DMS79 (cell line): Measurements from ENCODE around the gene SIAH2.

Experiments
- DNase-seq: peaks from one replicate; lab custom pipeline; 2025; lab: John Stamatoyannopoulos, UW

SIAH2 gene

GRCh38 chr3:150733936-150734794 lies 28.8 kb downstream of the SIAH2 start:
- DNase-seq, result no peak

DNA sequence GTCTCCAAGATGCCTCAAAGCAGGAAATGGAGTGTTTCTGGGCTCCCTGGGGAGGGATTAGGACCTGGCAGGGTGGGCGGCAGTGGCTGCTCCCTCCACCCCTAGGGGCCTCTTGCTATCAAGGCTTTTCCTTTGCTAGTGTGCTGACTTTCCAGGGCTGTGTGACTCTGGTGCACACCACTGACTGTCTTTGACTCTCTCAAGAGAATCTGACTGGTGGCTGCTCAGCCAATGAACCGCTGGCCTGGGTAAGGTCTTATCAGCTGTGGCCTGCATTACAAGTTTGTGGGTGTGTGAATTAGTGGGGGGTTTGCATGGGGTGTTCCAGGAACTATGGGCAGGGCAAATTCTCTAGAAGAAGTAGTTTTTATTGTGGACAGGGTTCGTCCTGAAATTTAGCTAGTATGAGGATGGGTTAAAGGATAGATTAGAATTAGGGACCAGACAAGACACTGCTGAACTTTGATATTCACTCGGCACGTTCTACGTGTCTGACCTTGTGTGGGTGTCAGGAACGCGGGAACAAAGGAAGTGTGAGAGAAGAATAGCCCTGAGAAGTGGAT lies 29.5 kb downstream of the SIAH2 start:
- DNase-seq, result no peak

DNA sequence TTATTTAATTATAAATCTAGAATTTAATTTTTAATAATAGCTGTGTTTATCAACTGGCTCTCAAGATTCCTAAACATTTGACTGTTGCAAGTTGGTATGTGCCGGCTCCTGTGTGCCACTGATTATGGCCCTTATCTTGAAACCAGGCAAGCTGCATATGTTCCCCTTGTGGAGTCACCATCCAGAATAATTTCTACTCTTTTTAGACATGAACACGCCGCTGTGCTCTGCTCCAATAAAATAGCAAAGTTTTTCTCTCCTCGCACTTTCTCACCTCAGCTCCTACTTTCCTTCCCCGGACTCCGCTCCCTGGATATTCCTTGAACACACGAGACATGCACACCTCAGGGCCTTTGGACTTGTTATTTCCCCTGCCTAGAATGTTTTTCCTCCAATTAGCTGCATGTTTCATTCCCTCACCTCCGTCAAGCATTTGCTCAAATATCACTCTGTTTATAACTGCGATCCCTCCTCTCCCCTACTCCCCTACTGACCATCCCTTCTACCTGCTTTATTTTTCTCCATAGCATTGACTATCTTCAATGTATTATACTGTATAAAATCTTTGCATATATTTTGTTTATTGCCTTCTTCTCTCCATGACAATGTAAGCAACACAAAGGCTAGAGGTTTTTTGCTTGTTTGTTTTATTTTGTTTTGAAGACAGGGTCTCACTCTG lies 33.1 kb downstream of the SIAH2 start:
- no peak for DNase-seq

GRCh38 chr3:150727653-150728502 lies 35.1 kb downstream of the SIAH2 start:
- no peak for DNase-seq

DNA sequence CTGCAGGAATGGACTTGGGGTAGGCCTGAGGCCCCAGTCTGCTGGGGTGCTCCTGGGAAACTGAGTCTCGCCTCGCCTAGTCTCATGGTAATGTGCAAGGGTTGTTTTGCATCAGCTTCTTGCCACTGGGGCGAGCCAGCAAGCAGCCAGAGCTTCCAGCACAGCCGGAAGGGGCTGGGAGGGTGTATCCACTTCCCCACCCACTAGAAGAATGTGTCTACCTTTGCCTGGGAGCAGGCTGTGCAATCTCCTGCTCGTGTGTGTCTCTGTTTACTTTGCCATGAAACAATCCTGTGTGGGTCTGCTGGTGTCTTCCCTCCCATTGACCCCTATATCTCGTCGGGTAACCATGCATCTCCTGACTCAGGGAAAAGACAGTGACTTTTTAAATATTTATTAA lies 37.4 kb downstream of the SIAH2 start:
- no peak for DNase-seq

GRCh38 chr3:150723946-150724345 lies 39.0 kb downstream of the SIAH2 start:
- DNase-seq, result no peak

DNA sequence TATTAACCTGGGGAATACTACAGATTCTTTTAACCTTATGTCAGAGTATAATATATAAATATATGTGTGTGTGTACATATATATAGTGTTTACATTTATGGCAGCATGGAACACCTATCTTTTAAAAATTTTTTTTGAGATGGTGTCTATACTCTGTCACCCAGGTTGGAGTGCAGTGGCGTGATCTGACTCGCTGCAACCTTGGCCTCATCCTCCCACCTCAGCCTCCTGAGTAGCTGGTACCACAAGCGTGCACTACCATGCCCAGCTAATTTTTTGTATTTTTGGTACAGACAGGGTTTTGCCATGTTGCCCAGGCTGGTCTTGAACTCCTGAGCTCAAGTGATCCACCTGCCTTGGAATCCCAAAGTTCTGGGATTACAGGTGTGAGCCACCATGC lies 40.7 kb downstream of the SIAH2 start:
- DNase-seq, result no peak

GRCh38 chr3:150721285-150722130 lies 41.5 kb downstream of the SIAH2 start:
- DNase-seq, result peak; percentile 35

- DNase-seq, result no peak
Measured at GRCh38 chr3:150720444-150720843, 42.5 kb downstream of the SIAH2 start.

DNA sequence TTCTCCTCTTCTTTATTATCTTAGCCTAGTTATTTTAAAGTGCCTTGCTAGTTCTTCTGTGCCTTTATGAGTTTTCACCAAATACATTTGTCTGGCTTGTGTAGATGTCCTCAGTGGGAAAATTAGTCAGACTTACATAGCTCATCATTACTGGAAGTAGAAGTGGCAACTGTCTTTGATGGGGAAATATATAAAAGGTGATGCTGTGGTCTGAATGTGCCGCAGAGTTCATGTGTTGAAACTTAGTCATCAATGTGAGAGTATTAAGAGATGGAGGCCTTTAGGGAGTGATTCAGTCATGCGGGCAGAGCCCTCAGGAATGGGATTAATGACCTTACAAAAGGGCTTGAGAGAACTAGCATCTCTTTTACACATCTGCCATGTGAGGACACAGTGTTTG lies 52.9 kb downstream of the SIAH2 start:
- DNase-seq, result no peak

DNA sequence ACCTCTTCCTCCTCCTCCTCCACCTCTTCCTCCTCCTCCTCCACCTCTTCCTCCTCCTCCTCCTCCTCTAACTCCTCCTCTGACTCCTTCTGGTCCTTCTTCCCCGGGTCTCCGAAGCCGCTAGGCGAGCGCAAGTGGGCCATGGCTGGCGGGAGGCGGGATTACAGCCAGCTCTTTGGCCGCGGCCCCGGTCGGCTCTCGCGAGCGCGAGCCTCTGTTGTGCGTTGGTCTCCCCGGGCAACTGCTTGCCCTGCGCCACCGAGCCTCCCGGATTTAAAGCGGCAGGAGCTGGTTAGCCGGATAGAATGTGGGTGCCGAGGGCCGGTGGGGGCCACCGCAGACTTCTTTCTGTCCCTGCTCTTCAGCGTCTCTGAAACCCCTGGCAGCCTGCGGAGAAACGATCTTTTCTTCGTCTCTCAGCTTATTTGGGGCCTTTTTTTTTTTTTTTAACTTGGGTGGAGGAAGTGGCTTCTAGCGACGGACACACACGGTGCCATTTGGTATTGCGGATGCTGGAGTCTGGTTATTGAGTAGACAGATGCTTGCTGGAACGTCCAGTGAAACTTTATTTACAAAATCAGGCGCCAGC lies 59.1 kb downstream of the SIAH2 start, which contains the start of gene ERICH6:
ERICH6 (minus strand) TSS at position 165 of the 589 bp plus-strand sequence; CDS start at position 143, 22 bp downstream.
- peak; percentile 70 for DNase-seq

- DNase-seq, result no peak
Measured at GRCh38 chr3:150703299-150703755, 59.6 kb downstream of the SIAH2 start.

- DNase-seq, result no peak
Measured at GRCh38 chr3:150699068-150699639, 63.8 kb downstream of the SIAH2 start.

DNA sequence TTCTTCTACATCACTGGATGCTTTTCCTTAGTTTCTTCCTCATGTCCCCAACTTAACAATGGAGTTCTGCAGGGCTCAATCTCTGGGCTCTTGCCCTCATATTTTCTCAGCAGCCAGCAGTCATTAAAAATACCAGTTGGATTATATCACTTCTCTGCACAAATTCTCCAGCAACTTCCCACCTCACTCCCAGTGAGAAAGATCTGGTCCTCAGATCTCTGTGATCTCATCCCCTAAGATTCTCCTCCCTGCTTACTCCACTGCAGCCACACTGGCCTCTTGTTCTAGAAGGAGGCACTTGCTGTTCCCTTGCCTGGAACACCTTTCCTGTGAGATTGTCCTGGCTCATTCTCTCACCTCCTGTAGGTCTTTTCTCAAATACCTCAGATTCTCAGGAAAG lies 65.3 kb downstream of the SIAH2 start:
- DNase-seq, result no peak

GRCh38 chr3:150691414-150692040 lies 71.4 kb downstream of the SIAH2 start:
- no peak for DNase-seq
